Liver (tissue), 9 donors: ENCODE results near the gene SMARCB1. TPM values are rescaled to one million over a fixed set of nuclear protein-coding genes. Genes with fewer than 3 reads are reported as not detected.

Experiments used
- DNase-seq: peaks from one replicate; pipeline ENCODE4 v3.0.0-alpha.2; 2017; ENCODE audit warnings: low spot score
- H3K27ac ChIP-seq, 2 donors: one replicate each; pipeline ENCODE4 v1.7.0; 2013; ENCODE audit warnings: inconsistent platforms in 2 of 2, low read length in 2 of 2, control low read depth in 1 of 2, low read depth in 1 of 2, mild to moderate bottlenecking in 1 of 2
- H3K27me3 ChIP-seq, 4 donors: one replicate each; pipeline versions ENCODE4 v1.6.1 to v1.7.0; 2013; ENCODE audit warnings: low read length in 3 of 4, inconsistent platforms in 1 of 4, mild to moderate bottlenecking in 1 of 4, moderate library complexity in 1 of 4; ENCODE audit not compliant: control insufficient read depth in 4 of 4, insufficient read depth in 4 of 4
- H3K36me3 ChIP-seq, 4 donors: one replicate each; pipeline versions ENCODE4 v1.6.1 to v1.7.0; 2013; ENCODE audit warnings: low read length in 3 of 4, mild to moderate bottlenecking in 3 of 4, low read depth in 1 of 4, moderate library complexity in 1 of 4; ENCODE audit not compliant: control insufficient read depth in 4 of 4, insufficient read depth in 3 of 4
- H3K4me1 ChIP-seq, 4 donors: one replicate each; pipeline versions ENCODE4 v1.6.1 to v1.7.0; 2013; ENCODE audit warnings: low read length in 3 of 4, mild to moderate bottlenecking in 3 of 4, moderate library complexity in 1 of 4; ENCODE audit not compliant: control insufficient read depth in 4 of 4, insufficient read depth in 4 of 4
- H3K4me3 ChIP-seq, 3 donors: one replicate each; pipeline versions ENCODE4 v1.6.1 to v1.7.0; 2013; ENCODE audit warnings: low read length in 3 of 3, control low read depth in 1 of 3, low read depth in 1 of 3, mild to moderate bottlenecking in 1 of 3
- H3K9ac ChIP-seq, 2 donors: one replicate each; pipeline ENCODE4 v1.7.0; 2013; ENCODE audit warnings: low read length in 2 of 2, mild to moderate bottlenecking in 2 of 2, moderate library complexity in 2 of 2, control low read depth in 1 of 2, low read depth in 1 of 2
- H3K9me3 ChIP-seq, 4 donors: one replicate each; pipeline versions ENCODE4 v1.6.1 to v1.7.0; 2013; ENCODE audit warnings: low read length in 3 of 4; ENCODE audit not compliant: control insufficient read depth in 4 of 4
- EGR1 ChIP-seq, 2 donors: IDR thresholded peaks; 2 replicates each; pipeline ENCODE4 v1.6.1; 2016 to 2018; ENCODE audit warnings: antibody characterized with exemption in 2 of 2, low read depth in 2 of 2
- GABPA ChIP-seq, 2 donors: IDR thresholded peaks in 1 of 2; conservative IDR thresholded peaks in 1 of 2; 2 replicates each; pipeline ENCODE4 v1.6.1; 2016; ENCODE audit warnings: antibody characterized with exemption in 2 of 2, mild to moderate bottlenecking in 1 of 2, moderate library complexity in 1 of 2
- HNF4G ChIP-seq: IDR thresholded peaks from 2 replicates; pipeline ENCODE4 v1.6.1; 2016; ENCODE audit warnings: antibody characterized with exemption
- JUND ChIP-seq, 2 donors: IDR thresholded peaks; 2 replicates each; pipeline ENCODE4 v1.6.1; 2016; ENCODE audit warnings: antibody characterized with exemption in 2 of 2
- RXRA ChIP-seq, 2 donors: IDR thresholded peaks; 2 replicates each; pipeline ENCODE4 v1.6.1; 2017 to 2018; ENCODE audit warnings: antibody characterized with exemption in 2 of 2, mild to moderate bottlenecking in 1 of 2
- WGBS: extraction: QIAGEN DNeasy Blood & Tissue Kit; methylation state at CpG from one replicate; pipeline ENCODE4 v1.1.7; 2013; 5-methylcytosine and 5-hydroxymethylcytosine counted together
- polyA plus RNA-seq, 2 donors: library from polyadenylated mRNA; stranded (reverse) in 1 of 2; unstranded in 1 of 2; fragments of 200-250 nt in 1 of 2; fragments of >200 nt in 1 of 2; fragmentation: Nextera tagmentation in 1 of 2; extraction: Ambion mirVana in 1 of 2; gene quantifications; one replicate each; pipeline versions ENCODE4 v1.2.1 to v1.2.3, GENCODE V29; 2013 to 2015
- total RNA-seq, 2 donors: library from RNA; depleted of rRNA; stranded (reverse); fragments of >200 nt; gene quantifications; one replicate each; pipeline ENCODE4 v1.2.3, GENCODE V29; 2014
- TF ChIP-seq, protein P1 (sequence below): IDR thresholded peaks from 2 replicates; pipeline ENCODE4 v1.6.1; 2016; ENCODE audit warnings: antibody characterized with exemption
- TF ChIP-seq, protein P2 (sequence below): IDR thresholded peaks from 2 replicates; pipeline ENCODE4 v1.6.1; 2016; ENCODE audit warnings: antibody characterized with exemption
- TF ChIP-seq, protein P3 (sequence below): fragments of 150-350 bp; IDR thresholded peaks from 2 replicates; pipeline ENCODE4 v1.5.1; 2017; ENCODE audit warnings: improper control_type of control experiment, low read depth, low read length; ENCODE audit not compliant: missing input control
- TF ChIP-seq, protein P4 (sequence below): IDR thresholded peaks from 2 replicates; pipeline ENCODE4 v1.6.1; 2016; ENCODE audit warnings: antibody characterized with exemption, mild to moderate bottlenecking
- donor health status: healthy.
- donor health status: healthy.
- donor health status: healthy.
- donor health status: healthy.
- donor health status: healthy.

Gene SMARCB1
- total and polyA plus RNA-seq, 4 donors: 15.1 to 22.5 (median 19.1) TPM

DNA sequence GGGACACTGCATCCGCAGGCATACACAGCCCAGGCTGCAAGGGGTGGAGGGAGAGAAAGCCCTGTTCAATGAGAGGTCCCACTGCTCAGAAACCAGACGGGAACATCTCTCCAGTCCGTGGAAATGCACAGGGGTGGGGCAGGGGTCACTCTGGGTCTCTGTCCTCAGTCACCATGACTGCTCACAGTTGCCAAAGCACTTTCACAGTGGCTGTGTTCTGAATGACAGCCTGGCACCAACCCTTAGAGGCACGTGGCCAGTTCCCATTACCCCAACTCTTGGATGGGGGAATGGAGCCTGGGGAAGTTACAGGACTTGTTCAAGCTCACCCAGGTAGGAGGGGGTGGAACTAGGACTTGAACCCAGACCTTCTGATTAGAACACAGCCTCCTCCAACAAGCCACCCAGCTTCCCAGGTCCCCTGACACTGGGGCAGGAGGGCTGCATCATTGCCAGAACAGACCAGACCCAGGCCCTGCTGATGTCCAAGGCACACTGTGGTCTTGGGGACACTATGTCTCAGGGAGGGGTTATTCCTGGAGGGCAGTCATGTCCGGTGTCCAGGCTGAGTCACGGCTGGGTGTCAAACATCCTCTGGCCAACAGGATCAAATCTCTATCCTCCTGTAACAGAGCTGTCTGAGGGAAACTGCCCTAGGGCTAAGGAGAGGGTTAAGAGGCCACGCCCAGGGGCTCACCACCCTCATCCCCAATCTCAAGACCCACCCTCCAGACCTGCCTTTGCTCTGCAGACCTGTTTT lies 44.1 kb upstream of the SMARCB1 start:
- H3K27ac ChIP-seq: no peak overlapping the region
- no peak for DNase-seq
- no peaks in the 10 kb centered on the region for H3K4me1 ChIP-seq
- no peaks in the 10 kb centered on the region for H3K9me3 ChIP-seq
- peaks cover 5 to 26% (median 8%) of the 10 kb centered on the region in 4 donors for H3K36me3 ChIP-seq
- H3K27me3 ChIP-seq: no peaks in the 10 kb centered on the region
- H3K9ac ChIP-seq: no peak overlapping the region
- no peak overlapping the region for H3K4me3 ChIP-seq
- no peak for TF ChIP-seq JUND (IDR thresholded peaks at IDR 0.05)
- TF ChIP-seq, protein P1, sequence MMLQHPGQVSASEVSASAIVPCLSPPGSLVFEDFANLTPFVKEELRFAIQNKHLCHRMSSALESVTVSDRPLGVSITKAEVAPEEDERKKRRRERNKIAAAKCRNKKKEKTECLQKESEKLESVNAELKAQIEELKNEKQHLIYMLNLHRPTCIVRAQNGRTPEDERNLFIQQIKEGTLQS: no peak
- TF ChIP-seq EGR1 (IDR thresholded peaks at IDR 0.05; ENCODE audit: low read depth in 2 of 2): no peak
- TF ChIP-seq HNF4G: no peak
- TF ChIP-seq GABPA (IDR thresholded peaks at IDR 0.05 in 1 of 2, conservative IDR thresholded peaks at IDR 0.05 in 1 of 2): no peak
- WGBS: 79% methylated on average over 7 of the region's 7 CpGs

DNA sequence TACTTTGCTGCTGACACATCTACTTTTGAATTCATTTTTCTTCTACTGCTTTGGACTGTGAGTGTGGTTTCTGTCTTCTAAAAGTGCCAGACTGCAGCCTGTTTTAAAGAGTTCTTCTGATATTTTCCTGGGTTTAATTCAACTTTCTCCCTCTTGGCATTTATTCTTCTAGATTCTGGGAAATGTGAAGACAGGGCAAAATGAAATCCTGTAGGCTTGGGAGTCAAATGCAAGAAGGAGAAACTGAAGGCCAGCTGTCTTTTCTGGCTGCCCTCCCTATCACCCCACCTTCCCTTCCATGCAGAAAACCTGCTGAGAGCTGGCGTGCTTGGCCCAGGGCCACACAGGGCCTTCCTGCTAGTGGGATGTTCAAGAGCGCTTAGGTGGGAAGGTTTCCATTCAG lies 43.5 kb upstream of the SMARCB1 start:
- H3K4me1 ChIP-seq: no peaks in the 10 kb centered on the region
- no peaks in the 10 kb centered on the region for H3K27me3 ChIP-seq
- no peak overlapping the region for H3K9ac ChIP-seq
- H3K36me3 ChIP-seq: peaks cover 5 to 26% (median 7%) of the 10 kb centered on the region in 4 donors
- H3K27ac ChIP-seq: no peak overlapping the region
- no peak overlapping the region for H3K4me3 ChIP-seq
- H3K9me3 ChIP-seq: no peaks in the 10 kb centered on the region
- no peak for DNase-seq
- TF ChIP-seq, protein P2, sequence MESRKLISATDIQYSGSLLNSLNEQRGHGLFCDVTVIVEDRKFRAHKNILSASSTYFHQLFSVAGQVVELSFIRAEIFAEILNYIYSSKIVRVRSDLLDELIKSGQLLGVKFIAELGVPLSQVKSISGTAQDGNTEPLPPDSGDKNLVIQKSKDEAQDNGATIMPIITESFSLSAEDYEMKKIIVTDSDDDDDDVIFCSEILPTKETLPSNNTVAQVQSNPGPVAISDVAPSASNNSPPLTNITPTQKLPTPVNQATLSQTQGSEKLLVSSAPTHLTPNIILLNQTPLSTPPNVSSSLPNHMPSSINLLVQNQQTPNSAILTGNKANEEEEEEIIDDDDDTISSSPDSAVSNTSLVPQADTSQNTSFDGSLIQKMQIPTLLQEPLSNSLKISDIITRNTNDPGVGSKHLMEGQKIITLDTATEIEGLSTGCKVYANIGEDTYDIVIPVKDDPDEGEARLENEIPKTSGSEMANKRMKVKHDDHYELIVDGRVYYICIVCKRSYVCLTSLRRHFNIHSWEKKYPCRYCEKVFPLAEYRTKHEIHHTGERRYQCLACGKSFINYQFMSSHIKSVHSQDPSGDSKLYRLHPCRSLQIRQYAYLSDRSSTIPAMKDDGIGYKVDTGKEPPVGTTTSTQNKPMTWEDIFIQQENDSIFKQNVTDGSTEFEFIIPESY: no peak
- TF ChIP-seq, protein P3, sequence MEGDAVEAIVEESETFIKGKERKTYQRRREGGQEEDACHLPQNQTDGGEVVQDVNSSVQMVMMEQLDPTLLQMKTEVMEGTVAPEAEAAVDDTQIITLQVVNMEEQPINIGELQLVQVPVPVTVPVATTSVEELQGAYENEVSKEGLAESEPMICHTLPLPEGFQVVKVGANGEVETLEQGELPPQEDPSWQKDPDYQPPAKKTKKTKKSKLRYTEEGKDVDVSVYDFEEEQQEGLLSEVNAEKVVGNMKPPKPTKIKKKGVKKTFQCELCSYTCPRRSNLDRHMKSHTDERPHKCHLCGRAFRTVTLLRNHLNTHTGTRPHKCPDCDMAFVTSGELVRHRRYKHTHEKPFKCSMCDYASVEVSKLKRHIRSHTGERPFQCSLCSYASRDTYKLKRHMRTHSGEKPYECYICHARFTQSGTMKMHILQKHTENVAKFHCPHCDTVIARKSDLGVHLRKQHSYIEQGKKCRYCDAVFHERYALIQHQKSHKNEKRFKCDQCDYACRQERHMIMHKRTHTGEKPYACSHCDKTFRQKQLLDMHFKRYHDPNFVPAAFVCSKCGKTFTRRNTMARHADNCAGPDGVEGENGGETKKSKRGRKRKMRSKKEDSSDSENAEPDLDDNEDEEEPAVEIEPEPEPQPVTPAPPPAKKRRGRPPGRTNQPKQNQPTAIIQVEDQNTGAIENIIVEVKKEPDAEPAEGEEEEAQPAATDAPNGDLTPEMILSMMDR: no peak
- TF ChIP-seq RXRA (IDR thresholded peaks at IDR 0.05) (no peak), JUND (IDR thresholded peaks at IDR 0.05) (no peak), HNF4G (no peak), EGR1 (IDR thresholded peaks at IDR 0.05; ENCODE audit: low read depth in 2 of 2) (no peak)
- TF ChIP-seq, protein P1: no peak
- TF ChIP-seq, protein P4, sequence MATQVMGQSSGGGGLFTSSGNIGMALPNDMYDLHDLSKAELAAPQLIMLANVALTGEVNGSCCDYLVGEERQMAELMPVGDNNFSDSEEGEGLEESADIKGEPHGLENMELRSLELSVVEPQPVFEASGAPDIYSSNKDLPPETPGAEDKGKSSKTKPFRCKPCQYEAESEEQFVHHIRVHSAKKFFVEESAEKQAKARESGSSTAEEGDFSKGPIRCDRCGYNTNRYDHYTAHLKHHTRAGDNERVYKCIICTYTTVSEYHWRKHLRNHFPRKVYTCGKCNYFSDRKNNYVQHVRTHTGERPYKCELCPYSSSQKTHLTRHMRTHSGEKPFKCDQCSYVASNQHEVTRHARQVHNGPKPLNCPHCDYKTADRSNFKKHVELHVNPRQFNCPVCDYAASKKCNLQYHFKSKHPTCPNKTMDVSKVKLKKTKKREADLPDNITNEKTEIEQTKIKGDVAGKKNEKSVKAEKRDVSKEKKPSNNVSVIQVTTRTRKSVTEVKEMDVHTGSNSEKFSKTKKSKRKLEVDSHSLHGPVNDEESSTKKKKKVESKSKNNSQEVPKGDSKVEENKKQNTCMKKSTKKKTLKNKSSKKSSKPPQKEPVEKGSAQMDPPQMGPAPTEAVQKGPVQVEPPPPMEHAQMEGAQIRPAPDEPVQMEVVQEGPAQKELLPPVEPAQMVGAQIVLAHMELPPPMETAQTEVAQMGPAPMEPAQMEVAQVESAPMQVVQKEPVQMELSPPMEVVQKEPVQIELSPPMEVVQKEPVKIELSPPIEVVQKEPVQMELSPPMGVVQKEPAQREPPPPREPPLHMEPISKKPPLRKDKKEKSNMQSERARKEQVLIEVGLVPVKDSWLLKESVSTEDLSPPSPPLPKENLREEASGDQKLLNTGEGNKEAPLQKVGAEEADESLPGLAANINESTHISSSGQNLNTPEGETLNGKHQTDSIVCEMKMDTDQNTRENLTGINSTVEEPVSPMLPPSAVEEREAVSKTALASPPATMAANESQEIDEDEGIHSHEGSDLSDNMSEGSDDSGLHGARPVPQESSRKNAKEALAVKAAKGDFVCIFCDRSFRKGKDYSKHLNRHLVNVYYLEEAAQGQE: no peak
- 66% methylated on average over 2 of the region's 2 CpGs for WGBS
